Immature natural killer cell (primary cell): Measurements from ENCODE around the gene SLC22A24. TPM values are rescaled to one million over a fixed set of nuclear protein-coding genes. Genes with fewer than 3 reads are reported as not detected.
"Not testable (repeated sequence)": the region's sequence is repeated elsewhere in the genome, so short reads cannot be mapped to it uniquely, and the experiment has no call there.

Experiments used
- DNase-seq, 3 donors: peaks; one replicate each; pipeline ENCODE4 v3.0.0; 2022; ENCODE audit warnings: mixed read lengths in 1 of 3
- H3K27ac Mint-ChIP-seq, 6 donors: one replicate each; pipeline ENCODE4 v1.8.0; 2020; ENCODE audit warnings: mixed read lengths in 6 of 6, mild to moderate bottlenecking in 5 of 6, inconsistent platforms in 4 of 6, moderate library complexity in 3 of 6
- H3K27me3 Mint-ChIP-seq, 3 donors: one replicate each; pipeline ENCODE4 v1.8.0; 2020 to 2021; ENCODE audit warnings: low read depth in 3 of 3, mild to moderate bottlenecking in 3 of 3, mixed read lengths in 3 of 3, moderate library complexity in 3 of 3, inconsistent platforms in 1 of 3
- H3K36me3 Mint-ChIP-seq, 3 donors: one replicate each; pipeline ENCODE4 v1.8.0; 2020; ENCODE audit warnings: mixed read lengths in 3 of 3, inconsistent platforms in 2 of 3, mild to moderate bottlenecking in 2 of 3
- H3K4me1 Mint-ChIP-seq, 2 donors: one replicate each; pipeline ENCODE4 v1.8.0; 2020; ENCODE audit warnings: inconsistent platforms in 2 of 2, mild to moderate bottlenecking in 2 of 2, mixed read lengths in 2 of 2, moderate library complexity in 1 of 2
- H3K4me3 Mint-ChIP-seq, 5 donors: one replicate each; pipeline ENCODE4 v1.8.0; 2020; ENCODE audit warnings: mild to moderate bottlenecking in 5 of 5, mixed read lengths in 5 of 5, inconsistent platforms in 3 of 5, moderate library complexity in 3 of 5
- H3K9me3 Mint-ChIP-seq, 6 donors: one replicate each; pipeline ENCODE4 v1.8.0; 2020; ENCODE audit warnings: mild to moderate bottlenecking in 6 of 6, mixed read lengths in 6 of 6, inconsistent platforms in 4 of 6, moderate library complexity in 3 of 6
- polyA plus RNA-seq, 3 donors: library from polyadenylated mRNA; unstranded; fragments of 300-500 nt; fragmentation: Illumina TruSeq; gene quantifications; one replicate each; pipeline ENCODE4 v1.2.3, GENCODE V29; 2021

SLC22A24 gene
- not detected for polyA plus RNA-seq

- Mint-ChIP-seq H3K27ac (no peak within 1 kb of the TSS), H3K9me3 (no peaks in the 10 kb centered on the region), H3K27me3 (peaks cover 0 to 6% (median 2%) of the 10 kb centered on the region in 3 donors), H3K4me3 (no peak within 1 kb of the TSS), H3K4me1 (no peaks in the 10 kb centered on the region), H3K36me3 (no peaks in the 10 kb centered on the region)
- no peak for DNase-seq
Measured at GRCh38 chr11:63144121-63144520, at the start of gene SLC22A24. Gene SLC22A24, minus strand, starts transcription at chr11:63144221. Its CDS starts 442 bp downstream, at chr11:63143779.

- Mint-ChIP-seq H3K36me3 (no peaks in the 10 kb centered on the region), H3K4me1 (no peaks in the 10 kb centered on the region), H3K27ac (no peak overlapping the region), H3K4me3 (no peak overlapping the region), H3K27me3 (peaks cover 3 to 12% (median 4%) of the 10 kb centered on the region in 3 donors), H3K9me3 (peaks cover 0 to 17% (median 10%) of the 10 kb centered on the region in 6 donors)
- DNase-seq: no peak
Measured at GRCh38 chr11:63180536-63180935, 36.5 kb upstream of the SLC22A24 start.

- no peaks in the 10 kb centered on the region for H3K4me1 Mint-ChIP-seq
- H3K27ac Mint-ChIP-seq: no peak overlapping the region
- peaks cover 0 to 17% (median 11%) of the 10 kb centered on the region in 6 donors for H3K9me3 Mint-ChIP-seq
- H3K36me3 Mint-ChIP-seq: no peaks in the 10 kb centered on the region
- H3K4me3 Mint-ChIP-seq: no peak overlapping the region
- peaks cover 4 to 9% (median 4%) of the 10 kb centered on the region in 3 donors for H3K27me3 Mint-ChIP-seq
- DNase-seq: no peak
Measured at GRCh38 chr11:63179432-63180041, 35.5 kb upstream of the SLC22A24 start.

GRCh38 chr11:63177872-63178271, 33.9 kb upstream of the SLC22A24 start:
- H3K4me3 Mint-ChIP-seq: no peak overlapping the region
- H3K36me3 Mint-ChIP-seq: no peaks in the 10 kb centered on the region
- peaks cover 0 to 17% (median 12%) of the 10 kb centered on the region in 6 donors for H3K9me3 Mint-ChIP-seq
- DNase-seq: no peak
- no peaks in the 10 kb centered on the region for H3K4me1 Mint-ChIP-seq
- no peak overlapping the region for H3K27ac Mint-ChIP-seq
- H3K27me3 Mint-ChIP-seq: peaks cover 2 to 9% (median 4%) of the 10 kb centered on the region in 3 donors

- Mint-ChIP-seq H3K4me3 (no peak overlapping the region), H3K4me1 (no peaks in the 10 kb centered on the region), H3K27me3 (peaks cover 8 to 21% (median 14%) of the 10 kb centered on the region in 3 donors), H3K9me3 (no peaks in the 10 kb centered on the region), H3K36me3 (no peaks in the 10 kb centered on the region), H3K27ac (no peak overlapping the region)
- no peak for DNase-seq
Measured at GRCh38 chr11:63165706-63166310, 21.8 kb upstream of the SLC22A24 start.

GRCh38 chr11:63155794-63156193, 11.8 kb upstream of the SLC22A24 start:
- no peaks in the 10 kb centered on the region for H3K36me3 Mint-ChIP-seq
- H3K4me1 Mint-ChIP-seq: no peaks in the 10 kb centered on the region
- DNase-seq: no peak
- H3K27me3 Mint-ChIP-seq: peaks cover 0 to 14% (median 9%) of the 10 kb centered on the region in 3 donors
- H3K4me3 Mint-ChIP-seq: no peak overlapping the region
- peaks cover 0 to 8% (median 0%) of the 10 kb centered on the region in 6 donors for H3K9me3 Mint-ChIP-seq
- H3K27ac Mint-ChIP-seq: no peak overlapping the region

GRCh38 chr11:63146581-63146980, 2.6 kb upstream of the SLC22A24 start:
- Mint-ChIP-seq H3K9me3 (no peaks in the 10 kb centered on the region), H3K36me3 (no peaks in the 10 kb centered on the region), H3K27me3 (peaks cover 0 to 6% (median 3%) of the 10 kb centered on the region in 3 donors), H3K4me3 (no peak overlapping the region), H3K27ac (no peak overlapping the region), H3K4me1 (no peaks in the 10 kb centered on the region)
- DNase-seq: no peak

GRCh38 chr11:63142459-63142858, 1.6 kb downstream of the SLC22A24 start:
- DNase-seq: no peak
- H3K9me3 Mint-ChIP-seq: peaks cover 0 to 2% (median 0%) of the 10 kb centered on the region in 6 donors
- H3K4me1 Mint-ChIP-seq: no peaks in the 10 kb centered on the region
- H3K27me3 Mint-ChIP-seq: peaks cover 0 to 6% (median 2%) of the 10 kb centered on the region in 3 donors
- no peaks in the 10 kb centered on the region for H3K36me3 Mint-ChIP-seq
- no peak overlapping the region for H3K4me3 Mint-ChIP-seq
- no peak overlapping the region for H3K27ac Mint-ChIP-seq

- DNase-seq: no peak
- H3K4me1 Mint-ChIP-seq: no peaks in the 10 kb centered on the region
- no peaks in the 10 kb centered on the region for H3K36me3 Mint-ChIP-seq
- H3K9me3 Mint-ChIP-seq: peaks cover 0 to 2% (median 0%) of the 10 kb centered on the region in 6 donors
- no peak overlapping the region for H3K27ac Mint-ChIP-seq
- H3K4me3 Mint-ChIP-seq: no peak overlapping the region
- H3K27me3 Mint-ChIP-seq: peaks cover 6 to 28% (median 7%) of the 10 kb centered on the region in 3 donors
Measured at GRCh38 chr11:63132985-63133775, 10.8 kb downstream of the SLC22A24 start.

GRCh38 chr11:63099555-63099954, 44.5 kb downstream of the SLC22A24 start:
- Mint-ChIP-seq H3K27ac (no peak overlapping the region), H3K27me3 (peaks cover 2 to 9% (median 5%) of the 10 kb centered on the region in 3 donors), H3K4me3 (no peak overlapping the region), H3K36me3 (peaks cover 0 to 3% (median 0%) of the 10 kb centered on the region in 3 donors), H3K4me1 (no peaks in the 10 kb centered on the region), H3K9me3 (peaks cover 16 to 39% (median 29%) of the 10 kb centered on the region in 6 donors)
- DNase-seq: no peak

GRCh38 chr11:63080682-63081081, 63.3 kb downstream of the SLC22A24 start:
- Mint-ChIP-seq H3K27me3 (peaks cover 2 to 28% (median 7%) of the 10 kb centered on the region in 3 donors), H3K27ac (no peak overlapping the region)

GRCh38 chr11:63046203-63046602, 97.8 kb downstream of the SLC22A24 start:
- not testable (repeated sequence) for DNase-seq, H3K9me3 Mint-ChIP-seq, H3K4me1 Mint-ChIP-seq, H3K36me3 Mint-ChIP-seq, H3K27ac Mint-ChIP-seq, H3K4me3 Mint-ChIP-seq
- H3K27me3 Mint-ChIP-seq: peaks cover 4 to 19% (median 4%) of the 10 kb centered on the region in 3 donors

More at GRCh38 chr11:63080682-63081081, 63.3 kb downstream of the SLC22A24 start:
- peaks cover 0 to 4% (median 0%) of the 10 kb centered on the region in 6 donors for H3K9me3 Mint-ChIP-seq
- H3K4me3 Mint-ChIP-seq: no peak overlapping the region
- DNase-seq: no peak
- H3K4me1 Mint-ChIP-seq: no peaks in the 10 kb centered on the region
- peaks cover 0 to 4% (median 0%) of the 10 kb centered on the region in 3 donors for H3K36me3 Mint-ChIP-seq

GRCh38 chr11:63042596-63042995, 101.4 kb downstream of the SLC22A24 start:
- Mint-ChIP-seq H3K36me3 (peaks cover 0 to 3% (median 0%) of the 10 kb centered on the region in 3 donors), H3K27me3 (peaks cover 2 to 26% (median 4%) of the 10 kb centered on the region in 3 donors), H3K27ac (no peak overlapping the region), H3K4me3 (no peak overlapping the region), H3K9me3 (peaks cover 0 to 4% (median 0%) of the 10 kb centered on the region in 6 donors), H3K4me1 (no peaks in the 10 kb centered on the region)
- DNase-seq: no peak

GRCh38 chr11:63032457-63032856, 111.6 kb downstream of the SLC22A24 start:
- no peaks in the 10 kb centered on the region for H3K4me1 Mint-ChIP-seq
- no peak overlapping the region for H3K27ac Mint-ChIP-seq
- no peak for DNase-seq
- no peaks in the 10 kb centered on the region for H3K9me3 Mint-ChIP-seq
- no peaks in the 10 kb centered on the region for H3K36me3 Mint-ChIP-seq
- no peak overlapping the region for H3K4me3 Mint-ChIP-seq
- H3K27me3 Mint-ChIP-seq: peaks cover 1 to 14% (median 4%) of the 10 kb centered on the region in 3 donors
